Activated T-cell treated with anti-CD3 and anti-CD28 coated beads, Interleukin-2, amount 50 U/mL, for 72 hours (primary cell): ENCODE measurements around the gene TEC. TPM values are rescaled to one million over a fixed set of nuclear protein-coding genes. Genes with fewer than 3 reads are reported as not detected.
A peak's percentile ranks its signal among the peaks of the same experiment; 100 is the strongest.
"Not testable (repeated sequence)": the region's sequence is repeated elsewhere in the genome, so short reads cannot be mapped to it uniquely, and the experiment has no call there.

Source experiments
- ATAC-seq, 2 donors: fragments of 150-1000 bp; cut with Tn5 transposase; replicated peaks in 1 of 2; 2 replicates each; pipeline ENCODE4 v1.10.0; 2021; ENCODE audit warnings: moderate library complexity in 2 of 2, mild to moderate bottlenecking in 1 of 2
- DNase-seq, 2 donors: peaks; one replicate each; pipeline ENCODE4 v3.0.0; 2021 to 2022; ENCODE audit warnings: mixed read lengths in 1 of 2
- H3K27ac Mint-ChIP-seq: one replicate; pipeline ENCODE4 v1.8.0; 2022; ENCODE audit warnings: mild to moderate bottlenecking, moderate library complexity, mixed read lengths
- H3K27me3 Mint-ChIP-seq: one replicate; pipeline ENCODE4 v1.8.0; 2022; ENCODE audit warnings: low read depth, mixed read lengths
- H3K36me3 Mint-ChIP-seq, 2 donors: one replicate each; pipeline ENCODE4 v1.8.0; 2022; ENCODE audit warnings: mixed read lengths in 2 of 2, mild to moderate bottlenecking in 1 of 2; ENCODE audit not compliant: insufficient read depth in 2 of 2
- H3K4me1 Mint-ChIP-seq: one replicate; pipeline ENCODE4 v1.8.0; 2022; ENCODE audit warnings: low read depth, mixed read lengths
- H3K4me3 Mint-ChIP-seq, 2 donors: one replicate each; pipeline ENCODE4 v1.8.0; 2022; ENCODE audit warnings: mild to moderate bottlenecking in 2 of 2, mixed read lengths in 2 of 2, moderate library complexity in 2 of 2
- H3K9me3 Mint-ChIP-seq, 2 donors: one replicate each; pipeline ENCODE4 v1.8.0; 2022; ENCODE audit warnings: mixed read lengths in 2 of 2
- total RNA-seq, 2 donors: library from RNA; stranded (reverse); gene quantifications; one replicate each; pipeline ENCODE4 v1.2.3, GENCODE V29; 2022

TEC gene
- total RNA-seq, 2 donors from 2014 or later, result 2.2 to 4.6 TPM

DNA sequence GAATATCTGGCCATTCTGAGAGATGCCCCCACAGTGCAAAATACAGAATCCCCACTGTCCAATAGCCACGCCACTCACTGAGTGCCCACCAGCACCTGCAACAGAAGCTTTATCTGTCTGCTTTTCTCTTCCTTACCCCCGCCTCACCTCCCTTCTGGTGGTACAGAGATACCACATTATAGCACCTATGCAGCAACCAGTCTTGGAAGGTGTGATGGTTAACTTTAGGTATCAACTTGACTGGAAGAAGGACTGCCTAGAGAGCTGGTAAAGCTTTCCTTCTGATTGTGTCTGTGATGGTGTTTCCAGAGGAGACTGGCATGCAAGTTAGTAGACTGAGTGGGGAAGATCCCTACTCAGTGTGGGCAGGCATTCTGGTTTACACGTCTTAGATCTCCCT lies 73.8 kb downstream of the TEC start:
- DNase-seq (no peak), ATAC-seq (no peak)
- no peaks in the 10 kb centered on the region for H3K4me1 Mint-ChIP-seq
- no peaks in the 10 kb centered on the region for H3K36me3 Mint-ChIP-seq
- H3K9me3 Mint-ChIP-seq, result no peaks in the 10 kb centered on the region
- H3K4me3 Mint-ChIP-seq, result no peak overlapping the region
- H3K27ac Mint-ChIP-seq, result no peak overlapping the region
- H3K27me3 Mint-ChIP-seq, result no peaks in the 10 kb centered on the region

DNA sequence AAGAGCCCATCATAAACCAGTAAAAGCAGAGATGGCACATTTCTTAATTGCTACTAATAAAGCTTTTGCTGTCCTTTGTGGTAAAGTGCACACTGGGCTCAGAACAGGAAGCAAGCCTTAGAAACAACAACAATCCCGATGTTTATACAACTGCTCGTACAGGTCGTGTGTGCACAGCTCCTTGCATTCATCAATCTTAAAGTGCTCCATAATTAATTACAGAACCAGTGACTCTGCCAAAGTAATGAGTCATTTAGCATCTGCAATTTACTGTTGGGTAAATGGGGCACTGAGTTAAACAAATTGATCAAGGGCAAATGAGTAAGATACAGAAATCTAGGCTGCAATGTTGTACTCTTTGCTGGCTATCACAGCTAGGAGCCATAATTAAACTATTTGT lies 74.3 kb downstream of the TEC start:
- Mint-ChIP-seq H3K27me3 (no peaks in the 10 kb centered on the region), H3K27ac (no peak overlapping the region)

DNA sequence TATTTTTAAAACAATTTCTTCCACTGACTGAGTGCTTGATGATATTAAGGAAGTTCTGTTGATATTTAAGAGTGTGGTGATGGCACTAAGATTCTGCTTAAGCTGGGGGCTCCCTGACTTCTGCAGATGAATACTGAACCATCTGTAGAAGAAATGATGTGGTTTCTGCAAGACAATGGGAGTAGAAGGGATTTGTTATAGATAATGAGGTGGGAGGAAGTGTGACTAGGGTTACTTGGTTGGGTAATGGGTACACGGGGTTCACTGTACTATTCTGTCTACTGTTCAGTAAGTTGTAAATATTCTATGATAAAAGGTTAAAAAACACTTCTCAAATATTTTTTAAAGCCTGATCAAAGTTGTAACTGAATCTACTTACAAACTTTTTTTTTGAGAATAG lies 74.7 kb downstream of the TEC start:
- no peaks in the 10 kb centered on the region for H3K27me3 Mint-ChIP-seq

More for the DNA sequence above, 74.3 kb downstream of the TEC start:
- DNase-seq (no peak), ATAC-seq (peak in 1 of 2 donors; percentile 32)
- Mint-ChIP-seq H3K4me3 (no peak overlapping the region), H3K9me3 (no peaks in the 10 kb centered on the region), H3K4me1 (no peaks in the 10 kb centered on the region), H3K36me3 (no peaks in the 10 kb centered on the region)

DNA sequence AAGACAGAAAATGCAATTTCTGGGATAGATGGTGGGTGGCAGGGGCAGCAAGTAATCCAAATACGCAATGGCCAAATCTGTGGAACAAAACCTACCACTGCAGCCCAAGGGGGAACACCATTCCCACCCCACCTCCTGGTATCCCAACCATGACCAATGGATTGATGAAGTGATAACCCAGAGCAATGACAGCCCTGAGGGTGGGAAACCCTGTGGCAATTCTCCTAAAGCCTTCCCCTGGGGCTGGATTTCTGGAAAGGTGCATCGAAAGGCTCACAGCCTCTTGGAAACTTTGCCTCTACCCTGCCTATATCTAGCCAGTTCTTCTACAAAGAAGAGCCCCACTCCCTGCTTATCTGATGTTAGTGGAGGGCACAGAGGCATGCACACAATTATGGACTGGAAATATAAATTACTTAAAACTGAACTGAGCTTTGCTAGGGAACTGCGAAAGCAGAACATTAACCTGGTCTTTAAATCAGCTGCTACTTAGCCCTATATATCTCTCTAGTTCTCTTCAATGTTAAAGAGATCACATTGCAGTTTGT lies 75.6 kb downstream of the TEC start:
- no peak for ATAC-seq
- H3K4me1 Mint-ChIP-seq, result no peaks in the 10 kb centered on the region

More for the DNA sequence above, 74.7 kb downstream of the TEC start:
- no peaks in the 10 kb centered on the region for H3K36me3 Mint-ChIP-seq
- no peaks in the 10 kb centered on the region for H3K9me3 Mint-ChIP-seq
- H3K27ac Mint-ChIP-seq, result no peak overlapping the region
- no peaks in the 10 kb centered on the region for H3K4me1 Mint-ChIP-seq
- DNase-seq (no peak), ATAC-seq (no peak)
- no peak overlapping the region for H3K4me3 Mint-ChIP-seq

DNA sequence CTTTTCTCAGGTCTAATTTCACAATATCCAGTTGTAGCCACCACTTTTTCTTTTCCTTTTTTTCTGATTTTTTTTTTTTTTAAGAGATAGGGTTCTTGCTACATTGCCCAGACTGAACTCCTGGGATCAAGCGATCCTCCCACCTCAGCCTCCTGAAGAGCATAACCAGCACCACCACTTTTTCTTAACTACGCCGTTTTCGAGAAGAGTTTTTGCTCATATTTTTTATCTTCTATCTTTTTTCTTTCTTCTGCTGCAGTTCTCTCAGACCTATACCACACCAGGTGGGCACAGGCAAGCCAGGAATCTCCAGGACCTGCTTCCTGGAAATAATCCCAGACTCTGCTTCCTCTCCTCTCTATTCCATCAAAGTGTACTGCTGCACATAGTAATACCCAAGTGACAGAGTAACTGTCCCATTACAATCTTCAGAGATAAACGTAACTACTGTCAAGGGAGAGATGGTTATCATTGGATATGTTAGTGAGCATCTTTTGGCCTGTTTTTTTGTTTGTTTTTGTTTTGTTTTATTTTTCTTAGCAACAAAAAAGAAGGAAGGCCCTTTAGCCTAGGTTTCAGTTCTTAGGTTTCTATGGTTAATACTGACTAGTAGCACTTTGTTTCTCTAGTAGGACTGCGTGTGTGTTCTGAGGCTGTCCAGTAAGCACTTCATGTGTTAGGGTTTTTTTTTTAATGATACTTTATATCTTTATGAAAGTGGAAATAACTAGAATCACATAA lies 76.4 kb downstream of the TEC start:
- no peak overlapping the region for H3K4me3 Mint-ChIP-seq
- no peak for DNase-seq
- H3K9me3 Mint-ChIP-seq, result no peaks in the 10 kb centered on the region
- no peaks in the 10 kb centered on the region for H3K36me3 Mint-ChIP-seq
- no peak overlapping the region for H3K27ac Mint-ChIP-seq
- H3K27me3 Mint-ChIP-seq, result no peaks in the 10 kb centered on the region
- H3K4me1 Mint-ChIP-seq, result no peaks in the 10 kb centered on the region
- ATAC-seq, result no peak

More for the DNA sequence above, 75.6 kb downstream of the TEC start:
- Mint-ChIP-seq H3K4me3 (no peak overlapping the region), H3K27me3 (no peaks in the 10 kb centered on the region), H3K36me3 (no peaks in the 10 kb centered on the region), H3K9me3 (no peaks in the 10 kb centered on the region), H3K27ac (no peak overlapping the region)
- no peak for DNase-seq

DNA sequence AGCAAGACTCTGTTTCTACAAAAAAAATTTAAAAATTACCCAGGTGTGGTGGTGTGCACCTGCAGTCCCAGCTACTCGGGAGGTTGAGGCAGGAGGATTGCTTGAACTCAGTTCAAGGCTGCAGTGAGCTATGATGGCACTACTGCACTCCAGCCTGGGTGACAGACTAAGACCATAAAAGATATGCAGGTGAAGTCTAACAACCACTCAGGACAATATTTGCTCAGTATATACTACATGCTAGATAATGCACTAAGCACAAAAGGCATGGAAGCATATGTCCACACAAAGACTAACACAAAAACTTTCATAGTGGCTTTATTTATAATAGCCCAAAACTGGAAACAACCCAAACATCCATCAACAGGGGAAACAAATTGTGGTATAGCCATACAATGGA lies 77.9 kb downstream of the TEC start:
- Mint-ChIP-seq H3K4me1 (no peaks in the 10 kb centered on the region), H3K36me3 (no peaks in the 10 kb centered on the region), H3K9me3 (no peaks in the 10 kb centered on the region), H3K4me3 (no peak overlapping the region), H3K27ac (no peak overlapping the region), H3K27me3 (no peaks in the 10 kb centered on the region)
- no peak for DNase-seq
- ATAC-seq, result no peak

DNA sequence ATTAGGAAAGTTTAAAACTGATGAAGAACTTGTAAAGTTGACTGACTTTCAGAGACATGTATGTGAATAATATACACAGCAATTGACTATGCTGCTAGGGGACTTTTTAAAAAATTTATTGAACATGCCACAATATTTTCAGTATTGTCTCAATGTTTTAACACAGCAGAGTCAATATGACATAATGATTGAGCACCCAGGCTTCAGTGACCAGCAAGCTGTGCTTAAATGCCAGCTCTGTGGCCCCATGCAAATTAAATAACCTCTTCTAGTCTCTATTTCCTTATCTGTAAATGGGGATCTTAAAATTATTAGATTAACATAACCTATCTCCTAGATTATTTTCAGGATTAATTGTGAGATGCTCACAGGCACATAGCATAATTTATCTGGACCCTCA lies 78.8 kb downstream of the TEC start:
- no peaks in the 10 kb centered on the region for H3K4me1 Mint-ChIP-seq
- no peaks in the 10 kb centered on the region for H3K9me3 Mint-ChIP-seq
- H3K27me3 Mint-ChIP-seq, result no peaks in the 10 kb centered on the region
- DNase-seq (no peak), ATAC-seq (no peak)
- no peak overlapping the region for H3K4me3 Mint-ChIP-seq
- H3K27ac Mint-ChIP-seq, result no peak overlapping the region
- H3K36me3 Mint-ChIP-seq, result no peaks in the 10 kb centered on the region

DNA sequence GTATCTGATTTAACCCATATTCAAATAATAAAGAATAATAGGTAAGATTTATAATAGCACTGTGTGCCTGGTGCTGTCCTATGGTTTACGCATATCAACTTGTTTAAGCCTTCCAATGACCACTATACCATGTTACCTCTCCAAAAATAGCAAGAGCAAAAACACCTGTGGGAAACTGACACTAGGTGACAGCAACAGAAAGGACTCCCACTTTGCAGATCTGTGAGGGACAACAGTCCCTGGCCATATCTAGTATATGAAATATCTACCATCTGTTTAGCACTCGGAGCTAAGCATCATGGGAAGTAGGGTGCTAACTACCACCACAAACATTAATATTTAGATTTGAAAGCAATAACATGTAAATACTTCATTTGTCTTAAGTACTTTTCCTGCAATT lies 79.9 kb downstream of the TEC start:
- H3K27me3 Mint-ChIP-seq, result no peaks in the 10 kb centered on the region
- no peaks in the 10 kb centered on the region for H3K4me1 Mint-ChIP-seq
- ATAC-seq (no peak), DNase-seq (no peak)
- no peaks in the 10 kb centered on the region for H3K9me3 Mint-ChIP-seq
- H3K36me3 Mint-ChIP-seq, result no peaks in the 10 kb centered on the region
- no peak overlapping the region for H3K27ac Mint-ChIP-seq
- no peak overlapping the region for H3K4me3 Mint-ChIP-seq

DNA sequence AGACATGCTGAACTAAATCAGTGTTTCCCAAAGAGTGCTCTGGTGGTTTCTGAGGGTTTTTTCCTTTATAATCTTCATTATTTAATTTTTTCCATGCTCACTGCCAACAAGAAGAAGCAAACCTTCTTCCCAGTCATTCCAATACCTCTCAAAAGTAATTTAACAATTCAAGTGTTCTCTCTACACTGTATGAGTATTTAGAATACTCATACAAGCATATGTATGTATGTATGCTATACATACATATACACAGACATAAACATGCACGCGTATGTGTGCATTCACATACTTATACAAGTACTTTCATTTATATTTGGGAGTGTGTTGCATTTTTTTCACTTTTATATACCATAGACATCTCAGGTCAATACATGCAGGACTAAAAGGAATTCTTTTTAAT lies 81.2 kb downstream of the TEC start:
- ATAC-seq, result no peak
- Mint-ChIP-seq H3K27ac (no peak overlapping the region), H3K27me3 (no peaks in the 10 kb centered on the region), H3K4me1 (no peaks in the 10 kb centered on the region), H3K36me3 (no peaks in the 10 kb centered on the region), H3K9me3 (no peaks in the 10 kb centered on the region), H3K4me3 (no peak overlapping the region)
- DNase-seq, result no peak

DNA sequence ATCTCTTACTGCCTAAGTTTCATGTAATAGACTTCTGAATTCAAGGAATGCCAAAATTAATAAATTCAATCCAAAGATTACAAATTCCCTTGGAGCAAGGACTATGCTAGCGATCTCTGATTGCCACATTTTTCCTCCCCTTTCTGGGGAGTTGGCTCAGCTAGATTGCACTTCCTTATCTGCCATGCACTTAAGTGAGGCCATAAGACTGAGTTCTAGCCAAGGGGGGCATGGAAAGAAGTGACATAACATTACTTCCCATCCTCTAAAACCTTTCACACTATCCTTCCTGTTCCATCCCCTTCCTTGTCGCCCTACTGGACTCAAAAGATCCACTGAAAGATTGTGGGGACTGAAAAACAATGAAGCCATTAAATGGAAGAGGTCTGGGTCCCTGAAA lies 81.8 kb downstream of the TEC start:
- Mint-ChIP-seq H3K9me3 (no peaks in the 10 kb centered on the region), H3K27me3 (no peaks in the 10 kb centered on the region), H3K4me1 (no peaks in the 10 kb centered on the region), H3K4me3 (no peak overlapping the region), H3K36me3 (no peaks in the 10 kb centered on the region), H3K27ac (no peak overlapping the region)
- ATAC-seq (no peak), DNase-seq (no peak)

DNA sequence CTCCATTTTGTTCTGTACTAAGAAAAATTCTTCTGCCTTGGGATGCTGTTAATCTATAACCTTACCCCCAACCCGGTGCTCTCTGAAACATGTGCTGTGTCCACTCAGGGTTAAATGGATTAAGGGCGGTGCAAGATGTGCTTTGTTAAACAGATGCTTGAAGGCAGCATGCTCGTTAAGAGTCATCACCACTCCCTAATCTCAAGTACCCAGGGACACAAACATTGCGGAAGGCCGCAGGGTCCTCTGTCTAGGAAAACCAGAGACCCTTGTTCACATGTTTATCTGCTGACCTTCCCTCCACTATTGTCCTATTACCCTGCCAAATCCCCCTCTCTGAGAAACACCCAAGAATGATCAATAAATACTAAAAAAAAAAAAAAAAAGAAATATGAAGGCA lies 82.6 kb downstream of the TEC start:
- not testable (repeated sequence) for H3K36me3 Mint-ChIP-seq, H3K9me3 Mint-ChIP-seq, ATAC-seq, H3K4me1 Mint-ChIP-seq, H3K27ac Mint-ChIP-seq, H3K4me3 Mint-ChIP-seq, DNase-seq, H3K27me3 Mint-ChIP-seq

DNA sequence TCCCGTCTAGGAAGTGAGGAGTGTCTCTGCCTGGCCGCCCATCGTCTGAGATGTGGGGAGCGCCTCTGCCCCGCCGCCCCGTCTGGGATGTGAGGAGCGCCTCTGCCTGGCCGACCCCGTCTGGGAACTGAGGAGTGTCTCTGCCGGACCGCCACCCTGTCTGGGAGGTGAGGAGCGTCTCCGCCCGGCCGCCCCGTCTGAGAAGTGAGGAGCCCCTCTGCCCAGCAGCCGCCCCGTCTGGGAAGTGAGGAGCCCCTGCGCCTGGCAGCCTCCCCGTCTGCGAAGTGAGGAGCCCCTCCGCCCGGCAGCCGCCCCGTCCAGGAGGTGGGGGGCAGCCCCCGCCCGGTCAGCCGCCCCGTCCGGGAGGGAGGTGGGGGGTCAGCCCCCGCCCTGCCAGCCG lies 83.2 kb downstream of the TEC start:
- not testable (repeated sequence) for H3K36me3 Mint-ChIP-seq, ATAC-seq, DNase-seq, H3K4me1 Mint-ChIP-seq, H3K27ac Mint-ChIP-seq, H3K9me3 Mint-ChIP-seq, H3K27me3 Mint-ChIP-seq, H3K4me3 Mint-ChIP-seq

DNA sequence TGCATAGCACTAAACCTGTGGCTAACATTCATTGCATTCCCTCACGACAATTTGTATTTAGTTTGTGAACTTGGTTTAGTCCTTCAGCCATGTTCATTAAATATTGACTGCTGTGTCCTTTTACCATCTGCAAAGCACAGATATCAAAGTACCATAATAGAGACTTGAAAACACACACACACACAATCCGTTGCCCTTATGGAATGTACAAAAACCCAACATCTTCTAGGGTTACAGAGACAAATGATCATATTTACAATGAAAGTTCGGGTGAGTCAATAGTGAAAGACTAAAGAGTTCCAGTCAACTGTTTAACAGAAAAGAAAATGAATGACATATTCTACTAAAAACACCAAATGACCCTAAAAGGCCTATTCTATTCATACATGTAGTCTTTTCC lies 84.8 kb downstream of the TEC start:
- Mint-ChIP-seq H3K27ac (no peak overlapping the region), H3K4me1 (peaks cover 12% of the 10 kb centered on the region), H3K27me3 (no peaks in the 10 kb centered on the region), H3K9me3 (no peaks in the 10 kb centered on the region), H3K4me3 (no peak overlapping the region), H3K36me3 (no peaks in the 10 kb centered on the region)
- ATAC-seq (no peak), DNase-seq (no peak)

DNA sequence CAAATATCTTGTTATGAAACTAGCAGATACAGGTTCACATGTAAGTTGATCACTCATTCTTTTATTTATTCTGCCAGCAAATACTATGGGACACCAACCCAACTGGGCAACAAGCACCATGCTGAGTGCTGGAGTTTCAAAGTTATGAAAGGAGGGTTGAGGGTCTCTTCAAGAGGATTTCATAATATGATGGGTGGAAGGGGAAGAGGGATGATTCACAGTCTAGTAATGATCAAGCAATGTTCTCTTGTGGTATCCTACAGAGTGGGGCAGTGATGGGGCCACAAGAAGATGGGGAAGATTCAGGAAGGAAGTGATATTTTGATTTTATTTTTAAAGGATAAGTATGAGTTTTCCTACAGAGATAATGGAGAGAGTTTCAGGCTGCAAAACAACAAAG lies 89.4 kb downstream of the TEC start:
- ATAC-seq, result peak; percentile 51 to 54
- Mint-ChIP-seq H3K27ac (no peak overlapping the region), H3K36me3 (peaks cover 4 to 7% of the 10 kb centered on the region in 2 donors), H3K27me3 (no peaks in the 10 kb centered on the region), H3K4me3 (no peak overlapping the region), H3K9me3 (peaks cover 8 to 12% of the 10 kb centered on the region in 2 donors), H3K4me1 (peaks cover 29% of the 10 kb centered on the region)
- no peak for DNase-seq
